Kidney capillary endothelial cell (primary cell): Measurements from ENCODE around the gene RTP4.

Experiments used
- DNase-seq: peaks from one replicate; pipeline ENCODE4 v3.0.0-alpha.2; 2018; ENCODE audit warnings: low spot score

RTP4 gene, protein sequence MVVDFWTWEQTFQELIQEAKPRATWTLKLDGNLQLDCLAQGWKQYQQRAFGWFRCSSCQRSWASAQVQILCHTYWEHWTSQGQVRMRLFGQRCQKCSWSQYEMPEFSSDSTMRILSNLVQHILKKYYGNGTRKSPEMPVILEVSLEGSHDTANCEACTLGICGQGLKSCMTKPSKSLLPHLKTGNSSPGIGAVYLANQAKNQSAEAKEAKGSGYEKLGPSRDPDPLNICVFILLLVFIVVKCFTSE

DNA sequence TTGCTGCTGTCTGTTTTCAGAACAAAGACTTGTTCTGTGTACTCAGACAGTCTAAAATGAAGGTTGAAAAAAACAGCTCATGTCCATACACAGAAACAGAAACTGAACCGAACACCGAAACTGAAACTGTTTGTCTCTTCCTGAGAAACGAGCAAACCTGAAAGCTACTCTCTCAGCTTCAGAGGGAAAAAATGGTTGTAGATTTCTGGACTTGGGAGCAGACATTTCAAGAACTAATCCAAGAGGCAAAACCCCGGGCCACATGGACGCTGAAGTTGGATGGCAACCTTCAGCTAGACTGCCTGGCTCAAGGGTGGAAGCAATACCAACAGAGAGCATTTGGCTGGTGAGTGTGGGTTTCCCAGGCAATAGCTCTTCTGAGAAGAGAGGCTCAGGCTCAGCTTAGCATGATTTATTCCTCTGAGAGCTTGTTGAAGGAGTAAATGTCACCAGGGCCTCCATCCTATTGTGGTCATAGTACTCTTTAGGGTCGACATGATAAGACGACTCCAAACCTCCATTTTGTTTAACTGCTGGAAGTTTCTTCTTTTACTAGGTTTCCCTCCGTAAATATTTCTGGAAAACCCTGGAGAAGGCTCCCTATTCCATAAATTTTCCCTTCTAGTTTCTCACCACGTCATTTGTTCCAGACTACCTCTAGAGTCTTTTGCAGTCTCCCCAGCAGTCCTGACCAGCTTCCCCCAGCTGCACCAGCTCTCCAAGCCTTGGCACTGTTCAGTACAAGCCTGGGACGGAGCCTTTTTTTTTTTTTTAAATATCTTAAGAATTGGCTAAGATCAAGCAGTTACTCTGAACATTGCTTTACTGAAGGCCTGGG lies at the start of gene RTP4:
Gene RTP4, plus strand, starts transcription at position 135 of the 838 bp plus-strand sequence. Its CDS starts 57 bp downstream, at position 192.
- DNase-seq, result peak; percentile 25

GRCh38 chr3:187318819-187319616 lies 49.2 kb upstream of the RTP4 start:
- DNase-seq, result peak; percentile 51

DNA sequence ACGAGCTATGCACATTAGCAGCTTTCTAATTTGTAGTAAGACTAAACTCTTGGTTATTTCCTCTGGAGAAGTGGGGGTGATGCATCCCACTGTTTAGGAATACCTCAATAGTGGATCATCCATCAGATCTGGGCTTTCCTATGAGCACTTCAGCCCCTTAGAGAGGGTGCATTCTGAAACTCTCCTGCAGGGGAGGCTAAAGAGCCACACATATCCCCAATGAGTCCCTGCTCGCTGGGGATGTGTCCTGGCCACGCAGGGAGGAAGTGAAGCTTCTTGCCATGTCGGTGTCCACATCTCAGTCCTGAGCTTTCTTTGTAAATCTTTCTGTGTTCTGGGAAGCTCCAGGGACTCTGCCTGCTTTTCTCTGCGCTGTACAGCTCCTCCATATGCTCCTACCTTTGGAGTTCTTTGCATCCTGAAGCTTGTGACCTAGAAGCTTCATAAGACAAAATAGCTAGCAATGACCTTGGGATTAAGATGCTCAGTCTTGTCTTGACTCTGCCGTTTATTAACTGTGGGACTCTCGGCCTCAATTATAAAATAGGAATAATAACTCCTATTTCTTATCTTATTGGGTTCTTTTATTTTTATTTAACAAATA lies 48.4 kb upstream of the RTP4 start:
- DNase-seq, result peak; percentile 41

DNA sequence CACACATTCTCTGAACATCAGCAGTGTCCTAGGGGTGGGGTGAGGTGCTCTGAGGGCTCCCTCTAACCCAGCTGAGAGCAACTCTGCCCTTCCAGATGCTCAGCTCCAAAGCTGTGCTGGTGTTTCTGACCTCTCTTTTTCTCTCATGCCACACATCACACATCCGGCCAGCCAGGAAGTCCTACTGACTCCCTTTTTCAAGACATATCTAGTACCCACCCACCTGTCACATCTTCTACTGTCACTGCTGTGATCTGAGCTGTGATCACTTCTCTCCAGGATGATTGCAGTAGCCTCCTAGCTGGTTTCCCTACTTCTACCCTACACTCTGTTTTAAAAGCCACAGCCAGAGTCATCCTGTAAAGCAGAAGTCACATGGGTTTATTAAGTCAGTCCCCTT lies 46.4 kb upstream of the RTP4 start:
- DNase-seq, result no peak

DNA sequence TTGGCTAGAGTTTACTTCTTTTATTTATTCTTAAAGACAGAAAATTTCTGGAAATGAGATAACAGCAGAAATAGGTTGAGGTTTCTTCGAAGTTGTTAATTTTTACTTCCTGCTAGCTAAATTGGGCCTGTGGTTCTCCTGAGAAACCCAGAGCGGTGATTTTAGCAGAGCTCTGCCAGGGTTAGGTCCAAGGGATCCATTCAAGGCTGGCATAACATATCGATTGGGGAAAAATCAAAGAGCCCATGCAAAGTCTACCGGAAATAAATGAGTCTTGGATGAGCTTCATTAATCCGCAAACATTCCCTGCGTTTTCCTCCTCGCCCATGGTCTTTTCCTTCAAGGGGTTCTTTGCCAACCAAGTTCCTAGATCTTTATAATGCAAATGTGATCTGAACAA lies 45.9 kb upstream of the RTP4 start:
- DNase-seq, result no peak

DNA sequence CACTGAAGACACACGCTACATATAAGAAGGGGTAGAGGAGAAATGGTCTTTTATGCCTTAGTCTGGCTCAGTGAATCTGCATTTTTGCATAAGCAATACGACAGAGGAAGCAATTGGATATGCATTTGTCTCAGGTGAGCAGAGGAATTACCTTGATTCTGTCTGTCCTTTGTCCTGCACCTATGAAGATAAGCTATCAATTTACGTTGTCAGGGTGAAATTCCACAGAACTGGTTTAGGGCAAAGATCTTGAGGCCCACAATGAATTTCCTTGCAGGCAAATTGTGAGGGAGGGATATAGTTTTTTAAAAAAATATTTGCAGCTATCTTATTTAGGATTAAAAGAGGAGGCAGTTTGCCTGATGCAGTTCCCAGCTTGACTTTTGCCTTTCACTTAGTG lies 45.1 kb upstream of the RTP4 start:
- no peak for DNase-seq

DNA sequence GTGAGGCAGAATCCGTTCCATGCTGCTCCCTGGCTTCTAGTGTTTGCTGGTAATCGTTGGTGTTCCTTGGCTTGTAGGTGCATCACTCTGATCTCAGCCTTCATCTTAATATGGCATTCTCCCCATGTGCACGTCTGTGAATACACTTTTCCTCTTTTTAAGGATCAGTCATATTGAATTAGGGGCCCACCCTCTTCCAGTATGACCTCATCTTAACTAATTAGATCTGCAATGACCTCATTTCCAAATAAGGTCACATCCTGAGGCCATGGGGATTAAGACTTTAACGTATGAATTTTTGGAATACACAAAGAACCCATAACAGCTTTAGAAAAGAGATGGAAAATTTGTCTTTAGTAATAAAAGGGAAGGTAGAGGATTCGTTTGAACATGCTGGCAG lies 42.6 kb upstream of the RTP4 start:
- no peak for DNase-seq

GRCh38 chr3:187327845-187328244 lies 40.3 kb upstream of the RTP4 start:
- no peak for DNase-seq

DNA sequence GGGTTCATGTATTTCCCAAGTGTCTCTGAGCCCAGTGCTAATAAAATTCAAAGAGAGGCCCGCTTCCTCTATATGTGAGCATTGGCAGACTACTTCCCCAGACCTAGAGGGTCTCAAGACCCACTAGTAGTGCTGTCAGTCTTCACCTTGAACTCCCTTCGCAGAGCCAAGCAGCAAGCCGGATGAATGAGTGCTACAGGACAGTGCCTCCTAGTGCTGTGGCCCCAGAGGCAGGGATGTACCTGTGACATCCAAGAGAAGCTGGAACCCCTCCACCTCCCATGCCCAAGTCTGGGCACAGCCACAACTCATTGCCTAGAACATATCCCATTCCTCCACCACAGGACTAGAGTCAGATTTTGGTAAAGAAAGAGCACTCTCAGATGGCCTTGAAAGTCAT lies 39.5 kb upstream of the RTP4 start:
- DNase-seq, result no peak

DNA sequence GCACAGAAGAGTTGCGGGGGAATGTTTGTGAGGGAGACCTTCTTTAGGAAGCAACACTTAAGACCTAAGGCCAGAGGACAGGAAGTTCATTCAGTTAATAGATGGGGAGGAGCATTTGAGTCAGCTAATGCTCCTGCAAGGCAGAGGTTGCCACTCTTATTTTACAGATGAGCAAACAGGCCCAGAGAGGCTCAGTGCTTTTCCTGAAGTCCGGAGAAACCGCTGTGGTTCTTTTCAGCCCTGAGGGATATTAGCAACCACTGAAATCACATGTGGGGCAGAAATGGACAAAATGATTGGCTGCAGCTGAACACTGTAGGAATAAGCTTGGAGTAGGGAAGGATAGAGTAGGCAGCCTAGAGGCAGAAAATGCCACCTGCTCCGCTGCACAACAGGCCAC lies 33.3 kb upstream of the RTP4 start:
- DNase-seq, result no peak

GRCh38 chr3:187336322-187336721 lies 31.9 kb upstream of the RTP4 start:
- DNase-seq, result no peak

DNA sequence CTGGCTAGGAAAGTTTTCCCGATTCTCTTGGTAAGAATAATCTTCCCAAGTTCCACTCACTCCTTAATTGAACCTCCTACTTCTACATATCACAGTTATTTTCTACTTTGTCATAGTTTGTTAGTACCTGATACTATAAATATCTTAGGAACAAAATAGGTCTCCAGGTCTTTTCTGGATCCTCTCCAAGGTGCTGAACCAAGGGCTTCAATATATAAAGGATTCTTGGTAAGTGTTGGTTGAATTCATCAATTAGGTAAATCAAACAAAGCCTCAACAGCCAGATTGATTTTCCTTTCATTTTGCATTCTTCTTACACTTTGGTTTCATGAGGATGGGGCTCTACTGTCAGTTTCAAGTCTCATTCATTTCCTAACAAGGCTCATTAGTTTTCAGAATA lies 27.6 kb upstream of the RTP4 start:
- no peak for DNase-seq

DNA sequence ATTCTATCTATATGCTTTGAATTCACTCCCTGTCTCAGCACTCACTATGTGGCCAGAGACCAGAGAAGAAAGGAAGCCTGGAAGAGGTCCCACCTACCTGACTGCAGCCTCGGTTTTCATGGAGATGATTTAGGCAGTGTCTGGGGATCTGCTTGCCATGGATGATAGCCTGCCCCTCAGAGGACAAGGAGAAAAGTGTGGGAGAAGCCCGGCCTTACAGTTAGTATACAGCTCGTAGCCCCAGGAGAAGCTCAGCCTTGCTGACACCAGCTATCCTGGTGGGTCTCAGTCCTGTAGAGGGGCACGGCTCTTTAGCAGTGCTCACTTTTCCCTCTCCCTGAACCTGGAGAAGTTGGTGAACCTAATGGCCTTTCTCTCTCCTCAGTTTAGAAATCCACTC lies 25.9 kb upstream of the RTP4 start:
- no peak for DNase-seq

DNA sequence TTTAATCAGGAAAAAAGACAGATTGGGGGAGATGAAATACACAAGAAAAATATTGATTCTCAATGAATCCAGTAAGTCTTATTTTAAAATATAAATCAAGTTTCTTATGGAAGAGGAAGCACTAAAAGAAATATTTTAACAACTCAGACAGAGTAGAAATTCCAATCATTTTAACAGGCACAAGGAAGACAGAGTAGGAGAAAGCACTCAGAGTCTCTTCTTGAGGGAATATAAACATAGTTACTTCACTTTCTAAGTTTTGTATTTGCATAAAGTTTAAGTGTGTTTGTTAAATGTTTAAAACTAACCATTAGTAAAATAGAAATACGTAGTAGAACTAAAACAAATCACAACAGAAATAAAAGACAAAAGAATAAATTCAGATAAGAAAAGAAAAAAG lies 24.5 kb upstream of the RTP4 start:
- no peak for DNase-seq

- DNase-seq, result no peak
Observed at GRCh38 chr3:187352581-187353575, 15.3 kb upstream of the RTP4 start.

GRCh38 chr3:187358068-187358467 lies 10.1 kb upstream of the RTP4 start:
- DNase-seq, result no peak

DNA sequence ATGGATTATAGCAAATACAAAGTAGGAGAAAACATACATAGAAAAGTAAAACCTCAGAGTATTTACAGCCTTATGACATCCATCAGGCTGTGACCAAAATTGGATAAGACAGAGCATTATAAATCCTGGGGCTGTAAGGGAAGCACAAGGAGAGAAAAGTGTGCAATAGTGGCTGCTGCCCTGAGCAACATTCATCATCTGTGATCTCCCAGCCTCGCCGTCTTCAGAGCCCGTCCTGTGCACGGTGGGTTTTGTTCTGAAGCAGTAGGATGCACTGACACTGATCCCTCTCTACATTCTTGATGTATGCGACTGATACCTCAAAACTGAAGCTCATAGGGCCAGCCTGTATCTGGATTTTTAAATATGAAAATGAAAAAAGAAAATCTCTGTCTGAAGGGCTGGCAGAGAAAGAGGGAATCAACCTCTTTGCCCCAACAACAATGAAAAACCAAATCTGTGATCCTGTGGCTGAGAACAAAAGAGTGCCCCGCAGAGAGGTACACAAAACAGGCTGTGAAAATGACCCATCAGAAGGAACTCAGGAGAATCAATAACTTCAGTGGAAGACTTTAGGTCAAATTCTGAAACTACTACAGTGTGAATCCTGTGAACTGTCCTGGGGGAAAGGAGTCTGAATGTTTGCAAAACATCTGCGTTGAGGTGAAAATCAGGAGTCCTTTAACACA lies 8.2 kb upstream of the RTP4 start:
- no peak for DNase-seq

DNA sequence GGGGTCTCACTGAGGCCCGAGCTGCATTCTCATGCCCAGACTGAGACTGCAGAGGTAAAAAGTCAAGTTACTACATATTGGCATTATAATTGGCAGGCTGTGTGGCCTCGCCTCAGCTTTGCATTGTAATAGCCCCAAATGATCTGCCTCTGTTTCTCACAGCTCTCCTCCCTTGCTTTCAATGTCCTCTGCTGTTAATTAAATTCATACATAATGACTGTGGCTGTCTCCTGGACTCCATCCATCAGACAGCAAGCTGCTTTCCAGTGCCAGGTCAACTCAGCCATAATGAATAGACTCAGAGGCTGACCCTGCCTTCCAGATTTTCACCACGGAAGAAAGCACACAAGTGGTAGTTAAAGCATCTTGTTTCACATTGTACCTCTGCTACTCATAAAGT lies 7.6 kb upstream of the RTP4 start:
- DNase-seq, result no peak

- no peak for DNase-seq
Observed at GRCh38 chr3:187361835-187362234, 6.3 kb upstream of the RTP4 start.

DNA sequence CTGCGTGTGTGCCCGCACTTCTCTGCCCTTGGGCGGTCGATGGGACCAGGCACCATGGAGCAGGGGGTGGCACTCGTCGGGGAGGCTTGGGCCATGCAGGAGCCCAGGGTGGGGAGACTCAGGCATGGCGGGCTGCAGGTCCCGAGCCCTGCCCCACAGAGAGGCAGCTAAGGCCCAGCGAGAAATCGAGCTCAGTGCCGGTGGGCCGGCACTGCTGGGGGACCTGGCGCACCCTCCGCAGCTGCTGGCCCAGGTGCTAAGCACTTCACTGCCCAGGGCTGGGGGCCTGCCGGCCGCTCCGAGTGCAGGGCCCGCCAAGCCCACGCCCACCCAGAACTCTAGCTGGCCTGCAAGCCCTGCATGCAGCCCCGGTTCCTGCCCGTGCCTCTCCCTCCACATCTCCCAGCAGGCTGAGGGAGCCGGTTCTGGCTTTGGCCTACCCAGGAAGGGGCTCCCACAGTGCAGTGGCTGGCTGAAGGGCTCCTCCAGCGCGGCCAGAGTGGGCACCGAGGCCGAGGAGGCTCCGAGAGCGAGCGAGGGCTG lies 553 bp upstream of the RTP4 start:
- DNase-seq, result no peak
